Cardiac fibroblast (primary cell): ENCODE measurements around the gene INHBB.

Source experiments
- DNase-seq, 2 donors: peaks; one replicate each; pipeline versions ENCODE4 v3.0.0 to v3.0.0-alpha.2; 2010; ENCODE audit warnings: low read depth in 2 of 2
- H3K4me3 ChIP-seq, 2 donors: replicated peaks in 1 of 2; 1 replicate in 1 of 2; 2 replicates in 1 of 2; pipeline ENCODE4 v1.5.1; 2011; ENCODE audit warnings: low read depth in 2 of 2, low read length in 2 of 2, mild to moderate bottlenecking in 2 of 2, moderate library complexity in 1 of 2
- CTCF ChIP-seq: IDR thresholded peaks from one replicate; pipeline ENCODE4 v1.5.1; 2011; ENCODE audit warnings: low read depth, mild to moderate bottlenecking, low read length, inconsistent platforms

Gene INHBB

GRCh38 chr2:120346667-120347358 lies 877 bp downstream of the INHBB start:
- TF ChIP-seq CTCF: no peak
- peak; percentile 49 to 57 for DNase-seq
- H3K4me3 ChIP-seq: no peak overlapping the region

GRCh38 chr2:120347396-120348060 lies 1.6 kb downstream of the INHBB start:
- H3K4me3 ChIP-seq: no peak overlapping the region
- DNase-seq: peak in 1 of 2 donors; percentile 20

GRCh38 chr2:120348134-120348736 lies 2.3 kb downstream of the INHBB start:
- DNase-seq: no peak
- TF ChIP-seq CTCF: no peak
- no peak overlapping the region for H3K4me3 ChIP-seq

More at GRCh38 chr2:120347396-120348060, 1.6 kb downstream of the INHBB start:
- TF ChIP-seq CTCF: no peak

- TF ChIP-seq CTCF: no peak
- peak in 1 of 2 donors; percentile 16 for DNase-seq
- H3K4me3 ChIP-seq: no peak overlapping the region
Observed at GRCh38 chr2:120348737-120349439, 3.0 kb downstream of the INHBB start.

GRCh38 chr2:120349440-120349921 lies 3.5 kb downstream of the INHBB start:
- no peak for TF ChIP-seq CTCF
- H3K4me3 ChIP-seq: no peak overlapping the region
- DNase-seq: no peak

GRCh38 chr2:120350080-120350479 lies 4.1 kb downstream of the INHBB start:
- no peak overlapping the region for H3K4me3 ChIP-seq
- no peak for TF ChIP-seq CTCF

More at GRCh38 chr2:120350080-120350479, 4.1 kb downstream of the INHBB start:
- DNase-seq: no peak
